Measurements from ENCODE around the gene INO80D. TPM values are rescaled to one million over a fixed set of nuclear protein-coding genes. Genes with fewer than 3 reads are reported as not detected.
A peak's percentile ranks its signal among the peaks of the same experiment; 100 is the strongest.

The INO80D gene
- total and polyA plus RNA-seq, 3 donors from 2014 or later, result 5.3 to 31.6 (median 28.2) TPM

GRCh38 chr2:206084439-206084869 is 1.5 kb downstream of the INO80D start:
- TF ChIP-seq CTCF (IDR thresholded peaks at IDR 0.05) (no peak), POLR2A (IDR thresholded peaks at IDR 0.05) (peak; percentile 23)
- peak; percentile 88 for DNase-seq
- intact Hi-C loops (cut with DNase I; ENCODE audit: low total_unique reads), result no loop called here
- Histone ChIP-seq H3K9me3 (no peaks in the 10 kb centered on the region), H3K4me3 (peak overlapping the region; percentile 81), H3K4me1 (peaks cover 20% of the 10 kb centered on the region), H3K36me3 (ENCODE audit: low read depth, missing control alignments) (no peaks in the 10 kb centered on the region), H3K27ac (peak overlapping the region; percentile 97 to 99), H3K27me3 (no peaks in the 10 kb centered on the region)
- WGBS, 2 donors, result 0% methylated on average over 10 of the region's 10 CpGs

- 4 to 8% methylated on average over 14 of the region's 14 CpGs for WGBS, 2 donors
- Histone ChIP-seq H3K4me1 (peaks cover 20% of the 10 kb centered on the region), H3K27ac (peak overlapping the region; percentile 97 to 99), H3K36me3 (ENCODE audit: low read depth, missing control alignments) (no peaks in the 10 kb centered on the region), H3K4me3 (peak overlapping the region; percentile 81), H3K9me3 (no peaks in the 10 kb centered on the region), H3K27me3 (no peaks in the 10 kb centered on the region)
- peak; percentile 25 for DNase-seq
- intact Hi-C loops (cut with DNase I; ENCODE audit: low total_unique reads), result no loop called here
- no peak for TF ChIP-seq CTCF (IDR thresholded peaks at IDR 0.05)
- no peak for TF ChIP-seq POLR2A (IDR thresholded peaks at IDR 0.05)
Measured at GRCh38 chr2:206083602-206084438, 2.2 kb downstream of the INO80D start.

- Histone ChIP-seq H3K27ac (no peak overlapping the region), H3K27me3 (no peaks in the 10 kb centered on the region), H3K4me3 (no peak overlapping the region), H3K36me3 (ENCODE audit: low read depth, missing control alignments) (no peaks in the 10 kb centered on the region), H3K4me1 (peaks cover 15% of the 10 kb centered on the region), H3K9me3 (no peaks in the 10 kb centered on the region)
- no peak for DNase-seq
- WGBS, 2 donors, result 80 to 89% methylated on average over 4 of the region's 4 CpGs
- TF ChIP-seq POLR2A (IDR thresholded peaks at IDR 0.05) (no peak), CTCF (IDR thresholded peaks at IDR 0.05) (no peak)
- intact Hi-C loops (cut with DNase I; ENCODE audit: low total_unique reads), result no loop called here
Measured at GRCh38 chr2:206082298-206082843, 3.6 kb downstream of the INO80D start.

- Histone ChIP-seq H3K27me3 (no peaks in the 10 kb centered on the region), H3K9me3 (no peaks in the 10 kb centered on the region), H3K27ac (no peak overlapping the region), H3K4me1 (peaks cover 9% of the 10 kb centered on the region), H3K4me3 (no peak overlapping the region), H3K36me3 (ENCODE audit: low read depth, missing control alignments) (no peaks in the 10 kb centered on the region)
- intact Hi-C loops (cut with DNase I; ENCODE audit: low total_unique reads), result no loop called here
- WGBS, 2 donors, result 75 to 76% methylated on average over 4 of the region's 4 CpGs
- no peak for DNase-seq
- TF ChIP-seq POLR2A (IDR thresholded peaks at IDR 0.05) (no peak), CTCF (IDR thresholded peaks at IDR 0.05) (no peak)
Measured at GRCh38 chr2:206080927-206081326, 5.0 kb downstream of the INO80D start.

All from testis (tissue), 3 donors.